ENCODE measurements around the gene FAM186B.

FAM186B gene

DNA sequence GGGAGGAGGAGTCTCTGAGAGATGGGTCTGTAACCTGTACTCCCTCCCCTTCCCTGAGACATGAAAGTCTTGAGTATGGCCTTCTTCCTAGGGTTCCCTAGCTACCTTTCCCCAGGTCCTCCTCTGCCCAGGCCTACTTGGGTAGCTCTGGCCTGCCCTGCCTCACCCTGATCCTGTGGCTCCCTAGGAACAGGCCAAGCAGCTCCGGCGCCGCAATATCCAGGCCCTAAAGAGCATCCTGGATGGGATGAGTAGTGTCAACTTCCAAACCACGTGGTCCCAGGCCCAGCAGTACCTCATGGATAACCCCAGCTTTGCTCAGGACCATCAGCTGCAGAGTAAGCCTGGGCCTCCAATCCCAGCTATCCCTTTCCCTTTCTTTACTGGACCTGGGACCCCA lies 30.2 kb upstream of the FAM186B start:
- no peak for DNase-seq (ENCODE audit: low read depth)
- H3K4me3 ChIP-seq (ENCODE audit: low read depth, low read length) = no peak overlapping the region
- TF ChIP-seq, protein P1, sequence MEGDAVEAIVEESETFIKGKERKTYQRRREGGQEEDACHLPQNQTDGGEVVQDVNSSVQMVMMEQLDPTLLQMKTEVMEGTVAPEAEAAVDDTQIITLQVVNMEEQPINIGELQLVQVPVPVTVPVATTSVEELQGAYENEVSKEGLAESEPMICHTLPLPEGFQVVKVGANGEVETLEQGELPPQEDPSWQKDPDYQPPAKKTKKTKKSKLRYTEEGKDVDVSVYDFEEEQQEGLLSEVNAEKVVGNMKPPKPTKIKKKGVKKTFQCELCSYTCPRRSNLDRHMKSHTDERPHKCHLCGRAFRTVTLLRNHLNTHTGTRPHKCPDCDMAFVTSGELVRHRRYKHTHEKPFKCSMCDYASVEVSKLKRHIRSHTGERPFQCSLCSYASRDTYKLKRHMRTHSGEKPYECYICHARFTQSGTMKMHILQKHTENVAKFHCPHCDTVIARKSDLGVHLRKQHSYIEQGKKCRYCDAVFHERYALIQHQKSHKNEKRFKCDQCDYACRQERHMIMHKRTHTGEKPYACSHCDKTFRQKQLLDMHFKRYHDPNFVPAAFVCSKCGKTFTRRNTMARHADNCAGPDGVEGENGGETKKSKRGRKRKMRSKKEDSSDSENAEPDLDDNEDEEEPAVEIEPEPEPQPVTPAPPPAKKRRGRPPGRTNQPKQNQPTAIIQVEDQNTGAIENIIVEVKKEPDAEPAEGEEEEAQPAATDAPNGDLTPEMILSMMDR (IDR thresholded peaks at IDR 0.05; ENCODE audit: low read depth, low read length, missing control alignments) = no peak
- in situ Hi-C loops (cut with HindIII; ENCODE audit: low sequenced_read_pairs) = no loop called here

DNA sequence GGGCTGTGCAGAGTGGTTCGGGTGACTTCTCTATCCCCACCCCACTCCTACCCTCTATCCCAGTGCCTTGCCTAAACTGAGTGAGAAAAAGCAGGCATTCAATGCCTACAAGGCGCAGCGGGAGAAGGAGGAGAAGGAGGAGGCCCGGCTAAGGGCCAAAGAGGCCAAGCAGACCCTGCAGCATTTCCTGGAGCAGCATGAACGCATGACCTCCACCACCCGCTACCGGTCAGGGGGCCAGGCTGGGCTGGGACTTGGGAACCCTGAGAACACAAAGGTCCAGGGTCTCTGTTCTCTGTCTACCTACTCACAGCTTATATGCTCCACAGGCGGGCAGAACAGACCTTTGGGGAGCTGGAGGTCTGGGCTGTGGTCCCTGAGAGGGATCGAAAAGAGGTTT lies 29.6 kb upstream of the FAM186B start:
- no peak overlapping the region for H3K4me3 ChIP-seq (ENCODE audit: low read depth, low read length)
- TF ChIP-seq, protein P1 (IDR thresholded peaks at IDR 0.05; ENCODE audit: low read depth, low read length, missing control alignments) = no peak
- DNase-seq (ENCODE audit: low read depth) = no peak
- in situ Hi-C loops (cut with HindIII; ENCODE audit: low sequenced_read_pairs) = no loop called here

DNA sequence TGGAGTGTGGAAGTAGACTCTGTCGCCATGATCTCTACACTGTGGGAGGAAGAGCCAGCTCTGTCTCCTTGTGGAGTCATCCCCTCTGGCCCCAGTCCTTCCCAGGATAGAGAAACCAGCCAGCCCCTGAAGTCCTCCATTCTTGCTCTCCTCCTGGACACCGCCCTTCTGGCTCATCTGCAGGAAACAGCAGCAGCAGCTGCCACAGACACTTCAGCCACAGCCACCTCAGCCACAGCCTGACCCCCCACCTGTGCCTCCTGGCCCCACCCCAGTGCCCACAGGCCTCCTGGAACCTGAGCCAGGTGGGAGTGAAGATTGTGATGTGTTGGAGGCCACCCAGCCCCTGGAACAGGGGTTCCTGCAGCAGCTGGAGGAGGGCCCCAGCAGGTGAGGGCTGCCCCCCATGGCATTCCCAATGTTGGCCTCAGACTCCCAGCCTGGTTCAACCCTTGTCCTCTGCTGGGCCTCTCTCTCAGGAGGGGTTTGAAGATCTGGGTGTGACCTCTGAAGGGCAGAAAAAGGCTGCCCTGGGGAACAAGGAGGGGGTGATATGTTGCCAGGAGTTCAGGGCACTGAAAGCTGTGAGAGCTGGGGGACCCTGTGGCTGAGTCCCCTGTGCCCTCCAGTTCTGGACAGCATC lies 28.4 kb upstream of the FAM186B start:
- TF ChIP-seq, protein P1 (IDR thresholded peaks at IDR 0.05; ENCODE audit: low read depth, low read length, missing control alignments) = no peak
- H3K4me3 ChIP-seq (ENCODE audit: low read depth, low read length) = no peak overlapping the region
- in situ Hi-C loops (cut with HindIII; ENCODE audit: low sequenced_read_pairs) = no loop called here
- DNase-seq (ENCODE audit: low read depth) = no peak

DNA sequence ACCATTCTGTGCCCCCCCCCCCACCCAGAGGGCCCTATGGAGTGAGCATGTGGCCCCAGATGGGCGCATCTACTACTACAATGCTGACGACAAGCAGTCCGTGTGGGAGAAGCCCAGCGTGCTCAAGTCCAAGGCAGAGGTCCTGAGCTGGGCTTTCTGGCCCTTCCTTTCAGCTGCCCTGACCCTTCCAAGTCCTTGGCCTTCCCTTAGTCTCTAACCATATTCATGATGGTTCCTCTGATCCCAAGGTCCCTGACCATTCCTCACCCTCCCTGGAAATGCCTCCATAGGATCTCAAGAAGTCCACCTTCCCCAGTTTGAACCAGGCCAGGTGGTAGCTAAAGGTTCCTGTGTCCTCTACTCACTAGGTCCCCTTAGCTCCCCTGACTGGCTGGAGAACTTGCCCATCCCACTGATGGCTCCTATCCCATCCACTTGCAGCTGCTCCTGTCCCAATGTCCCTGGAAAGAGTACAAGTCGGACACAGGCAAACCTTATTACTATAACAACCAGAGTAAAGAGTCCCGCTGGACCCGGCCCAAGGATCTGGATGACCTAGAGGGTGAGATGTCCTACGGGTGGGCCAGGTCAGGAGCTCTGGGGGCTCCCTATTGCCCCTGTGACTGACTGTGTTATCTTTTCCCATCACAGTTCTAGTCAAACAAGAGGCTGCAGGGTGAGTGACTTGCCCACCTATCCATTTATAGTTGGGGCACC lies 27.7 kb upstream of the FAM186B start:
- in situ Hi-C loops (cut with HindIII; ENCODE audit: low sequenced_read_pairs) = no loop called here
- TF ChIP-seq, protein P1 (IDR thresholded peaks at IDR 0.05; ENCODE audit: low read depth, low read length, missing control alignments) = no peak
- DNase-seq (ENCODE audit: low read depth) = no peak

DNA sequence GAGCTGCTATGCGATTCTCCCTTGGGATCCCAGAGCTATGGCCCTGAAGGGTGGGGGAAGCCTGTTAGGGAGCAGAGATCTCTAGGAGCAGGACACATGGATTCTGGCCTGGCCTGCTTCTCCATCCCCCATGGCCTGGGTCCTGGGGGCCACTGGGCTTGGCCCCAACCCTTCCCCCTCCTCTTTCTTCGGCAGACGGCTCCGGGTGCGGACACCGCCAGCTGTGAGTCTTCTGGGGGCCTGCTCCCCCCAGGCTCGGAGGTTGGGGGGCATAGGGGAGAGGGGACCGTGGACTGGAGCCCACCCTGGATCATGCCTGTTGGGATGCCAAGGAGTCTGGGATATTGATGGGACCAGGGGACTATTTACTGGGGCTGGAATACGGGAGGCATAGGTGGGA lies 27.0 kb upstream of the FAM186B start:
- in situ Hi-C loops (cut with HindIII; ENCODE audit: low sequenced_read_pairs) = no loop called here
- TF ChIP-seq, protein P1 (IDR thresholded peaks at IDR 0.05; ENCODE audit: low read depth, low read length, missing control alignments) = no peak
- DNase-seq (ENCODE audit: low read depth) = no peak
- no peak overlapping the region for H3K4me3 ChIP-seq (ENCODE audit: low read depth, low read length)

More for the DNA sequence above, 27.7 kb upstream of the FAM186B start:
- H3K4me3 ChIP-seq (ENCODE audit: low read depth, low read length) = no peak overlapping the region

DNA sequence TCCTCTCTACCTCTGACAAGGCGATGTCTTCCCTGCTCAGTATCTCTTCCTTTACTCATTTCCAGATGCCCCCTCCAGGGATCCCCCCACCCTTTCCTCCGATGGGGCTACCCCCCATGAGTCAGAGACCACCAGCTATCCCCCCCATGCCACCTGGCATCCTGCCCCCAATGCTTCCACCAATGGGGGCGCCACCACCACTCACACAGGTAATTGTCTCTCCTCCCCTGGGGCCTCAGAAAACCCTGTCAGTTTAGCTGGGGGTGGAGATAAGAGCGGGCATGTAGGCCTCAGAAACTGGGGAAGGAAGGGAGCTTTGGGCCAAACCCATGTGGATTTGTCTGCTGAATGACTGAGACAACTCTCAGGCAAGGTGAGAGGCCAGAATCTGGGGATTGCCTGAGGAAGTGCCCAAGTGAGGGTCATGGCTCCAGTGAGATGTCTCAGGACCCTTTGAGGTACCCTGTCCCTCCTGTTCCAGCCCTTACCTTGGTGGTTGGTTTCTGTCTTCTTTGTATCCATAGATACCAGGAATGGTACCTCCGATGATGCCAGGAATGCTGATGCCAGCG lies 26.0 kb upstream of the FAM186B start:
- DNase-seq (ENCODE audit: low read depth) = no peak
- in situ Hi-C loops (cut with HindIII; ENCODE audit: low sequenced_read_pairs) = no loop called here
- H3K4me3 ChIP-seq (ENCODE audit: low read depth, low read length) = no peak overlapping the region
- TF ChIP-seq, protein P1 (IDR thresholded peaks at IDR 0.05; ENCODE audit: low read depth, low read length, missing control alignments) = no peak
